Neural crest cell (in vitro differentiated cells): ENCODE results near the gene BAZ2B. TPM values are rescaled to one million over a fixed set of nuclear protein-coding genes. Genes with fewer than 3 reads are reported as not detected.

ENCODE experiments used
- DNase-seq: peaks from one replicate; pipeline ENCODE4 v3.0.0; 2021; ENCODE audit warnings: low read depth, mixed read lengths, low spot score
- H3K27ac Mint-ChIP-seq: one replicate; pipeline ENCODE4 v1.8.0; 2021; ENCODE audit warnings: mild to moderate bottlenecking, mixed read lengths; ENCODE audit not compliant: unreplicated experiment
- H3K27me3 Mint-ChIP-seq: 2 replicates; pipeline ENCODE4 v1.8.0; 2021; ENCODE audit warnings: low read depth, mild to moderate bottlenecking, mixed read lengths
- H3K36me3 Mint-ChIP-seq: 2 replicates; pipeline ENCODE4 v1.8.0; 2021; ENCODE audit warnings: low read depth, mild to moderate bottlenecking, mixed read lengths
- H3K4me1 Mint-ChIP-seq: 2 replicates; pipeline ENCODE4 v1.8.0; 2021; ENCODE audit warnings: mixed read lengths
- H3K4me3 Mint-ChIP-seq: one replicate; pipeline ENCODE4 v1.8.0; 2021; ENCODE audit warnings: mild to moderate bottlenecking, mixed read lengths
- H3K9me3 Mint-ChIP-seq: 2 replicates; pipeline ENCODE4 v1.8.0; 2021; ENCODE audit warnings: mixed read lengths
- total RNA-seq: library from RNA; stranded (reverse); gene quantifications from 2 replicates; pipeline ENCODE4 v1.2.1, GENCODE V29; 2021
- TF ChIP-seq, protein P1 (sequence below): fragments of 200-600 bp; sonication (generic); conservative IDR thresholded peaks from 2 replicates; pipeline ENCODE4 v1.5.0; 2021; ENCODE audit warnings: antibody characterized with exemption, mild to moderate bottlenecking

Gene BAZ2B
- total RNA-seq, 1 donor from 2014 or later = 65.9 TPM

DNA sequence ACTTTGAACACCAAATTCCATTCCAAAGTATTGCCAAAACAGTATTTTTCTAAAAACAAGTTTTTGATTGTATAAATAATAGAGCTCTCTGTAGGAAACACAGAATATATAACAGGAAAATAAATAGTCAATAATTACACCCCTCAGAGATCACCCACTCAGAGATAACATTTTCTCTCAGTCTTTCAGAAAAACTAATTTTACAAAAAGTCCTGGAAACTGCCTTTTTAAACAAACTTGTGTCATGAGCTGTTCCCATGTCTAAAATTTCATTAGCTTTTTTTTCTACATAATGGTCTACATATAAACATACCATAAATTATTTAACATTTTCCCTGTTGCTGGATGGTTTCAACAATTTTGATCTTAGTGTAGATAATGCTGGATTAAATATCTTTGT lies 328.6 kb downstream of the BAZ2B start:
- DNase-seq = no peak

DNA sequence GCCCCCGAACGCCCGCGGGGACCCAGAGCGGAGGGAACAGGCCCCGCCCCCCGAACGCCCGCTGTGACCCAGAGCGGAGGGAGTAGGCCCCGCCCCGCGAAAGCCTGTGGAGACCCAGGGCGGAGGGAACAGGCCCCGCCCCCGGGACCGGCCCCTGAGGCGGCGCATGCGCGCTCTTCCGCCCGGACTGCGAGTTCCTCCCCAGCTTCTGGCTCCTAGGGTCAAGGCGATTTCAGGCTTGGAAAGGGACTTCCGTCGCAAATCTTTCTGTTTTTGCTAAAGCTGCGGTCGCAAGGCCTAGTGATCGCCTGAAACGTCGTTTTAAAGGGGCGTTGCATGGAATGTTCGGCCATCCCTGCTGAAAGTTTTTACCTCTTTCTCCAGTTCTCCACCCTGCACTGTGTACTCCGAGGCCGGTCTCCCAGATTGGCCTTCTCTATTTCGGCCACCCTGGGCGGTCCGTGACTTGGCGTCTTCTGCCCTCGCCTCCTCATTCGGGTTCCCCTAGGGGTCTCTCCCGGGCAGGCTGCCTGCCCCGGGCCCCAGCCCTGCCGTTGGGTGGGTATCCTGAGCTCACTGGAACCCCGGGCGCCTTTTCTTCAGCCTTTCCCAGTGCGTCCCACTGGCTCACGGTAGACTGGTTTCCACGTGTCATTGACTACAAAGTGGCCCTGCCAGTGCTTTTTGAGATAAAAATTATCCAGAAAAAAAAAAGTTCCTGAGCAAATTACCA lies 329.5 kb downstream of the BAZ2B start:
- no peaks in the 10 kb centered on the region for H3K27me3 Mint-ChIP-seq
- TF ChIP-seq, protein P1, sequence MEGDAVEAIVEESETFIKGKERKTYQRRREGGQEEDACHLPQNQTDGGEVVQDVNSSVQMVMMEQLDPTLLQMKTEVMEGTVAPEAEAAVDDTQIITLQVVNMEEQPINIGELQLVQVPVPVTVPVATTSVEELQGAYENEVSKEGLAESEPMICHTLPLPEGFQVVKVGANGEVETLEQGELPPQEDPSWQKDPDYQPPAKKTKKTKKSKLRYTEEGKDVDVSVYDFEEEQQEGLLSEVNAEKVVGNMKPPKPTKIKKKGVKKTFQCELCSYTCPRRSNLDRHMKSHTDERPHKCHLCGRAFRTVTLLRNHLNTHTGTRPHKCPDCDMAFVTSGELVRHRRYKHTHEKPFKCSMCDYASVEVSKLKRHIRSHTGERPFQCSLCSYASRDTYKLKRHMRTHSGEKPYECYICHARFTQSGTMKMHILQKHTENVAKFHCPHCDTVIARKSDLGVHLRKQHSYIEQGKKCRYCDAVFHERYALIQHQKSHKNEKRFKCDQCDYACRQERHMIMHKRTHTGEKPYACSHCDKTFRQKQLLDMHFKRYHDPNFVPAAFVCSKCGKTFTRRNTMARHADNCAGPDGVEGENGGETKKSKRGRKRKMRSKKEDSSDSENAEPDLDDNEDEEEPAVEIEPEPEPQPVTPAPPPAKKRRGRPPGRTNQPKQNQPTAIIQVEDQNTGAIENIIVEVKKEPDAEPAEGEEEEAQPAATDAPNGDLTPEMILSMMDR = no peak
- H3K27ac Mint-ChIP-seq = peak overlapping the region; percentile 83
- DNase-seq = peak; percentile 97
- peak overlapping the region; percentile 93 for H3K4me3 Mint-ChIP-seq
- H3K9me3 Mint-ChIP-seq = no peaks in the 10 kb centered on the region
- H3K36me3 Mint-ChIP-seq = no peaks in the 10 kb centered on the region
- peaks cover 11% of the 10 kb centered on the region for H3K4me1 Mint-ChIP-seq

More for the DNA sequence above, 328.6 kb downstream of the BAZ2B start:
- Mint-ChIP-seq H3K27ac (no peak overlapping the region), H3K27me3 (no peaks in the 10 kb centered on the region), H3K4me3 (peak overlapping the region; percentile 65), H3K36me3 (no peaks in the 10 kb centered on the region), H3K4me1 (peaks cover 11% of the 10 kb centered on the region), H3K9me3 (no peaks in the 10 kb centered on the region)
- TF ChIP-seq, protein P1 = no peak

DNA sequence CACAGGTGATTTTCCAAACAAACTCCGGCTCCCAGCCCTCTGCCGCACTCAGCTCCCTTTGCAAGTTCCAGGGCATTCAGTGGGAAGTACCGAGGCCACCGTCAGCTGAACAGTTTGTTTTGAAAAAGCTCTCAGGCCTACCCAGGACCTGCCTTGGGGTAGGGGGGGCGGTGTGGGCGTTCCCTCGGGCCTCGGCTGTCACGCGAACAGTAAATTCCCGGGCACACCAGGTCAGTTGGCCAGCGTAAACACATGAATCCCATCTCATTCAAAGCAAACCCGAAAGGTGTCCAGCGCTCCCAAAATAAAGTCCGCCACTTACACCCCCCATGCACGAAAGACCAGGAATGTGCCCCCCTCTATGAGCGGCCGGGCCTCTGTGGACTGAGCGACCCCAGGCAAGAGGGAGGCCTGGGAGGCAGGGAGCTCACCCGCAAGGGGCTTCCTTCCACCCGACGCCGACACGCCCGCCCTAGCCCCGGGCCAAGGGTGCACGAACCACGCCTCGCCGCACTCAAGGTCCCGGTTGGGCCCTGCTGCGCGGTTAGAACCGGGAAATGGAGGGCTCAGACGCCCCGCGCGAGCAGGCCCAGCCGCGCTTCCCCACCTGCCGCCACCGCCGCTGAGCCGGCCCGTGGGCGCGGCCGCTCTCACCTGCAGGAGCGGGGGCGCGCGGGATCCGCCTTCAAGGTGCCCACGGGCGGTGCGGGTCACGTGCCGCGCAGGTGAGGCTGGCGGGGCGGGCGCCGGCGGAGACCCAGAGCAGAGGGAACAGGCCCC lies 330.2 kb downstream of the BAZ2B start, which contains the start of gene WDSUB1:
Gene WDSUB1, minus strand, starts transcription at position 775 of the 780 bp plus-strand sequence. CDS start 3,634 bp downstream, outside the sequence.
- H3K36me3 Mint-ChIP-seq = no peaks in the 10 kb centered on the region
- TF ChIP-seq, protein P1 = no peak
- DNase-seq = peak; percentile 28
- peak within 1 kb of the TSS; percentile 93 for H3K4me3 Mint-ChIP-seq
- H3K9me3 Mint-ChIP-seq = no peaks in the 10 kb centered on the region
- peaks cover 11% of the 10 kb centered on the region for H3K4me1 Mint-ChIP-seq
- H3K27ac Mint-ChIP-seq = peak within 1 kb of the TSS; percentile 83
- no peaks in the 10 kb centered on the region for H3K27me3 Mint-ChIP-seq

DNA sequence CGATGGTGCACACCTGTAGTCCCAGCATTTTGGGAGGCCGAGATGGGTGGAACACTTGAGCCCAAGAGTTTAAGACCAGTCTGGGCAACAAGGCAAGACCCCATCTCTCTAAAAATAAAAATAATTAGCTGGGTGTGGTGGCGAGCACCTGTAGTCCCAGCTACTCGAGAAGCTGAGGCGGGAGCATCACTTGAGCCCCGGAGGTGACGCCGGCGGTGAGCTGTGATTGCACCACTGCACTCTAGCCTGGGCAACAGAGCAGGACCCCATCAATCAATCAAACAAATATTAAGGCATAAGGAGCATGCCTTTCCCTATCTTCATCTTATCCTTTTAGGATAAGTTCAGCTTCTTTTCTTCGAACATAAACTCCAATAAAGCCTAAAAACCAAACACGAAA lies 330.9 kb downstream of the BAZ2B start:
- peak overlapping the region; percentile 93 for H3K4me3 Mint-ChIP-seq
- no peaks in the 10 kb centered on the region for H3K27me3 Mint-ChIP-seq
- TF ChIP-seq, protein P1 = no peak
- H3K36me3 Mint-ChIP-seq = no peaks in the 10 kb centered on the region
- H3K4me1 Mint-ChIP-seq = peaks cover 11% of the 10 kb centered on the region
- H3K9me3 Mint-ChIP-seq = no peaks in the 10 kb centered on the region
- H3K27ac Mint-ChIP-seq = no peak overlapping the region
- DNase-seq = no peak

DNA sequence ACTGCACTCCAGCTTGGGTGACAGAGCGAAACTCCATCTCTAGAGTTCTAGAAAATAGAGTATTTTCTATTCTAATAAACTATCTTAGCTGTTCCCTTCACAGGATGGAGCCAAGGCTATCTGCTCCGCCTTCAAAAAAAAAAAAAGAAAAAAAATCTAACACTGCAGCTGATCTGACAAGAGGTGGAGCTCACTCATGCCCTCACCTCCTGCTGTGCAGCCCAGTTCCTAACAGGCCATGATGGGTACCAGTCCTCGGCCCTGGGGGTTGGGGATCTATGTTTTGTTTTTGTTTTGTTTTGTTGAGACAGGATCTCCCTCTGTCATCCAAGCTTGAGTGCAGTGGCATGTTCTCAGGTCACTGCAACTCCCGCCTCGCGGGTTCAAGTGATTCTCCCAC lies 332.8 kb downstream of the BAZ2B start:
- no peak for DNase-seq
- TF ChIP-seq, protein P1 = no peak
- Mint-ChIP-seq H3K4me1 (peaks cover 11% of the 10 kb centered on the region), H3K36me3 (peaks cover 4% of the 10 kb centered on the region), H3K27me3 (no peaks in the 10 kb centered on the region), H3K4me3 (no peak overlapping the region), H3K9me3 (no peaks in the 10 kb centered on the region), H3K27ac (no peak overlapping the region)
